ENCODE measurements around the gene UBALD2.
A peak's percentile ranks its signal among the peaks of the same experiment; 100 is the strongest.
"Not testable (repeated sequence)": the region's sequence is repeated elsewhere in the genome, so short reads cannot be mapped to it uniquely, and the experiment has no call there.

The UBALD2 gene

DNA sequence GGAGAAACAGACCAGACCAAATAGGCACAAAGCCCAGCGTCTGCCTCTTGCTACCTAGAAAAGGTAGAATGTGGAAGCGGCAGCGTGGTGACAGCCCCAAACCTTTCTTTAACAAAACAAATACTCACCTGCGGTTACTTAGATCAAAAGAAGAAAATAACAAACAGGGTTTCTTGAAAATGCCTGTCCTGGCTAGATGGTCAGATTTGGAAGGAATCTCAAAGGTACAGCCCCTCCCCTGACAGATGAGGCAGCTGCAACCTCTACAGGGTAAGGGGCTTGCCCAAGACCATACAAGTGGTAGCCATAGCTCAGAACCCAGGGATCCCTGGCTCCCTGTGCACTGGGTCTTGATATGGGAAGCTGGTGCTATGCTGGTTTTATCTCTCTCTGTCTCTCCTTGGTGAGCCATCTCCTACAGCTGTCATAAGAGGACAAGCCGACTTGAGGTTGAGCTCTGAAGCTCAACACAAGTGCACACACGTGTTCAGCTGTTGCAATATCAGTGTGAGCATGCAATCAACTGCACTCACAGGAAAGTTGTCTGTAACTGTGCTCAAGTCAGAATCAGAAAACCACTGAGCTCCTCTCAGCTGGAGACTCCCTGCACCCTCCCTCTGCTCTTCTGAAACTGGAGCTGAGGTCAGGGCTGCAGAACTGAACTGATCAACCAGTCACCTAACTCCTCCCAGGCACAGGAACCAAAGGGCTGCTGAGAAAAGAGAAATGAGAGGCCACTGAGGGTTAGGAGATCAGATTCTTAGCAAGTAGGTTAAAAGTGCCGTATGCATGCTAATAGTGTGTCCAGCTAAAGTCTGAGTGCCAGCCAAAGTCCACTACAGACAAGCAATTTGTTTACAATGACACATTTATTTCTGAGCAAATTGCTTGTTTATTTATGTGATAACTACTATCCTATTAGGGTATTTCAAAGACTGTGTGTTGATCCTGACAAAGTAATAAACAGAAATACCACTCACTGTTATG, 18.8 kb upstream of the UBALD2 start:
- peak; percentile 46 for DNase-seq

- no peak for DNase-seq
Measured at GRCh38 chr17:76247304-76247703, 17.8 kb upstream of the UBALD2 start.

GRCh38 chr17:76248013-76248782, 16.9 kb upstream of the UBALD2 start:
- DNase-seq = no peak

DNA sequence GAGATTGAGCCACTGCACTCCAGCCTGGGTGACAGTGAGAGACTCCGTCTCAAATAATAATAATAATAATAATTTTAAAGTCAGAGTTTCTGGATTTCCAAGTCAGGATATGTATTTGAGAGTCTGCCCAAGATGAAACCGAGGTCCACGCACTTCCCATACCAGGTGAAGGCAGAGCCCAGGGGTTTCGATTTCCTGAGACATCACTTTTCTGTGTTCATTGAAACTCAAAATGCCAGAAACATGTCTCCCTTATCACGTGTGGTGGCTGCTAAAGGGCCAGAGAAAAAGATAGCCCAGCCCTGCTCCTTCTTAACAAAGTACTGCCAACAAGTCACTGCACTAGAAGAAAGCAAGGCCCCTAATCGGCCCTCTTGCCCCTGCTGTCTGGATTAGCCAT, 15.0 kb upstream of the UBALD2 start:
- DNase-seq = no peak

- DNase-seq = no peak
Measured at GRCh38 chr17:76251478-76252039, 13.6 kb upstream of the UBALD2 start.

- DNase-seq = peak; percentile 45
Measured at GRCh38 chr17:76252040-76252954, 12.9 kb upstream of the UBALD2 start.

DNA sequence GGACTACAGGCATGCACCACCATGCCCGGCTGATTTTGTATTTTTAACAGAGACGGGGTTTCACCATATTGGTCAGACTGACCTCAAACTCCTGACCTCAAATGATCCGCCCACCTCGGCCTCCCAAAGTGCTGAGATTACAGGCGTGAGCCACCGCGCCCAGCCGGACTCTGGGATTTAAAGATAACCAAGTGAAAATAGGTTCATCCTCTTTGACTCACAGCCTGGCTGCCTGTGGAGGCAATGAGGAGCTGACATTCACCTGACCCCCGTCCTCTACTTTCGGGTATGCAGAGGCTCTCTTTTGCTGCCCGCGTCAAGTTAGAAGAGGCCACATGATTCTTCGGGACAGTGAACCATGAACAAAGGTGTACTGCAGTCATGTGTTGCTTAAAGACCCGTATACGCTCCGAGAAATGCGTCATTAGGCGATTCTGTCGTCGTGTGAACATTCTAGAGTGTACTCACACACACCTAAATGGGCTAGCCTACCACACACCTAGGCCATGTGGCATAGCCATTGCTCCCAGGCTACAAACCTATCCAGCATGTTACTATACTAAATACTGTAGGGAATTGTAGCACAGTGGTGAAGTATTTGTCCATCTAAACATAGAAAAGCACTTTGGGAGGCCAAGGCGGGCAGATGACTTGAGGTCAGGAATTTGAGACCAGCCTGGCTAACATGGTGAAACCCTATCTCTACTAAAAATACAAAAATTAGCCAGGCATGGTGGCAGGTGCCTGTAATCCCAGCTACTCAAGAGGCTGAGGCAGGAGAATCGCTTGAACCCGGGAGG, 12.0 kb upstream of the UBALD2 start:
- not testable (repeated sequence) for DNase-seq

DNA sequence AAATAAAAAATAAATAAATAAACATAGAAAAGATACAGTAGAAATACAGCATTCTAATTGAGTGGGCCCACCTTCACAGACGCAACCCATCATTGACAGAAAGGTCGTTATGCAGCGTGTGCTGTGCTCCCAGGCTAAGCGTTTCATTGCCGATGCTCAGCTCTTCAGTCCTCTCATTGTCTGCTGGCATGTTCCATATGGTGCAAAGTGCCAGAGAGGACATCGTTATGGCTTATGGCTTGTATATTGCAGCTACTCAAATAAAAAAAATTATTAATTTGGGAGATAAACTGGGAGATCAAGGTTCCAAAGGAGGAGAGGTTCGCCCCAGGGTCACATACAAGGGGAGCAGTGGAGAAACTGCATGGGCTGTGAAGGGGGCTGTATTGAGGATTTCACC, 11.3 kb upstream of the UBALD2 start:
- DNase-seq = no peak

DNA sequence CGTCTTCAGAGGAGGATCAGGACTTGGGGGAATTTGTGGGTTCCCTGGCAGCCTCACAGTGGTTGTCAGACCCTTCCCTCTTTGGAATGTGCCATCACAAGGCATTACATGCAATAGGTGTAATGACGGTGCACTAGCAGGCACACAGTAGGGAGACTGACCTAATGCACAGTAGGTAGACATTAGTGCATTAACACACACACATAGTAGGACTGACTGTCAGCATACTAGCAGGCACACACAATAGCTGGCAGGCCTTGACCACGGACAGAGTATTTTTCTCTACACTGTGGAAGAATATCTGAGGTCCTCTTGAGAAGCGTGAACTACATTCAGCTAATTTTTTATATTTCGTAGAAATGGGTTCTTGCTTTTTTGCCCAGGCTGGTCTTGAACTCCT, 10.9 kb upstream of the UBALD2 start:
- no peak for DNase-seq

DNA sequence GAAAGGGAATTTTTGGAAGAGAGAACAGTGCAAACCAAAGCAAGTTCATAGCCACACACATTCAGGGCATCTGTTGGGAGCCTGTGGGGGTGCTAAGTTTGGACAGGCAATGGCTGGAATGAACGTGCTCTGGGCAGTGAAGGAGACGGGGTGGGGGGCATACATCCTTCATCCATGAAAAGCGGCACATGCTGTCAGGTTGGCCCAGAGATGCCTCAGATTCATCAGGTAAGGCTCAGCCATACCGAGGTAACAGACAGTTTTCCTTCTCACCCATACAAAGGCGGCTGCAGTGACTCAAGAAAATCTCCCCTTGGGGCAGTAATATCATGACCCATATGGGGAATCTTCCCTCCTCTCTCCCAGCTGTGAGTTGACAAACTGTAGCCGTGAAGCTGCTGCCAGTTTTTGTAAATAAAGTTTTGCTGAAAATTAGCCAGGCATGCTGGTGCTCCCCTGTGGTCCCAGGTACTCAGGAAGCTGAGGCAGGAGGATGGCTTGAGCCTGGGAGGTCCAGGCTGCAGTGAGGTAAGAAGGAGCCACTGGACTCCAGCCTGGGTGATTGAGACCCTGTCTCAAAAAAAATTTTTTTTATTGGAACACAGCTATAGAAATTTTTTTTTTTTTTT, 9.2 kb upstream of the UBALD2 start:
- no peak for DNase-seq

- not testable (repeated sequence) for DNase-seq
Measured at GRCh38 chr17:76256430-76257050, 8.6 kb upstream of the UBALD2 start.

DNA sequence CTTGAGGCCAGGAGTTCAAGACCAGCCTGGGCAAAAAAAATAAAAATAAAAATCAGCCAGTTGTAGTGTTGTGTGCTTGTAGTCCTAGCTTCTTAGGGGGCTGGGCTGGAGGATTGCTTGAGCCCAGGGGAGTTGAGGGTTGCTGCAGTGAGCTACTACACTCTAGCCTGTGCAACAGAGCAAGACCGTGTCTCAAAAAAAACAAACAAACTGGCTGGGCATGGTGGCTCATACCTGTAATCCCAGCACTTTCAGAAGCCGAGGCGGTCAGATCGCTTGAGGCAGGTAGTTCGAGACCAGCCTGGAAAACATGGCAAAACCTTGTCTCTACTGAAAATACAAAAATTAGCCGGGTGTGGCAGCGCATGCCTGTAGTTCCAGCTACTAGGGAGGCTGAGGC, 4.9 kb upstream of the UBALD2 start:
- no peak for DNase-seq

DNA sequence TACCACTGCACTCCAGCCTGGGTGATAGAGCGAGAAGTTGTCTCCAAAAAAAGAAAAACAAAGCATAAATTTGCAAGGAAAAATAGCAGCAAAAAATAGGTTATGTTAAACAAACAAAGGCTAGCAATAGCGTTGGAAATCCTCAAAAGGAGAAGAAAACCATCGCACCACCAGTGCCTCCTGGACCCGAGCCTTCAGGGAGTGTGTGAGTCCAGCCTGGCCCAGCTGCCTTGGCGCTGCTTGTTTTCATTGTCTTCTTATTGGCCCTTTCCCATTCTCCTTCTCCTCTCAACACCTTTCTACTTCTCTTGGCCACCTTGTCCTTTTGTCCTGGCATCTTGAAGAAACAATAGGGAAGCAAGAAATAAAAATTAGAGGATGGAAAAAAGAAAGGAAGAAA, 4.5 kb upstream of the UBALD2 start:
- DNase-seq = no peak

DNA sequence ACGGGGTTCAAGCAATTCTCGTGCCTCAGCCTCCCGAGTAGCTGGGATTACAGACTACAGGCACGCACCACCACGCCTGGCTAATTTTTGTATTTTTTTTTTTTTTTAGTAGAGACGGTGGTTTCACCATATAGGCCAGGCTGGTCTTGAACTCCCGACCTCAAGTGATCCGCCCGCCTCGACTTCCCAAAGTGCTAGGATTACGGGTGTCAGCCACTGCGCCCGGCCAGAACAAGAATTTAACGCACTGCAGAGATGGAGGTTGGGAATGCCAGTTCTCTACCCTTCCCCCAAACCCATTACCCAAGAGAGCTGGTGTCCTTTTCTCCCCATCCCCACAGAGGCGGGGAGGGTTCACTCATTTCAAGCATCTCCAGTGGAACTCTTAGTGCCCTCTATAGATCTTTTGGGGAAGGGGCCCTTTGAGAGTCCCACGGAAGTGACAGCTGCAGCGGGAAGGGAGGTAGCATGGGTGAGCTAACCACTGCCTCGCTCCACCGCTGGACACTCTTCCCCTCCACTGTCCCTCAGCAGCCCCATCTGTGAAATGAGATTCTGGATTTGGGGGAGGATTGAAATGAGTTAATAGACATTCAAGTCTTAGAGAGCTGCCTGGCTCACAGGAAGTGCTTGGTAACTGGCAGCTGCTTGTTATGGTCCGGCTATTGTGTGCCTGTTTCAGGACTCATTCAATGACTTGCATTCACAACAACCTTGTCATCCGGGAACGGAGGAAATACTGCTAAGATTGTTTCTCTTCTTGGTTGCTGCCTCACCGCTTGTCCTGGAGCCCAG, 3.5 kb upstream of the UBALD2 start:
- no peak for DNase-seq

DNA sequence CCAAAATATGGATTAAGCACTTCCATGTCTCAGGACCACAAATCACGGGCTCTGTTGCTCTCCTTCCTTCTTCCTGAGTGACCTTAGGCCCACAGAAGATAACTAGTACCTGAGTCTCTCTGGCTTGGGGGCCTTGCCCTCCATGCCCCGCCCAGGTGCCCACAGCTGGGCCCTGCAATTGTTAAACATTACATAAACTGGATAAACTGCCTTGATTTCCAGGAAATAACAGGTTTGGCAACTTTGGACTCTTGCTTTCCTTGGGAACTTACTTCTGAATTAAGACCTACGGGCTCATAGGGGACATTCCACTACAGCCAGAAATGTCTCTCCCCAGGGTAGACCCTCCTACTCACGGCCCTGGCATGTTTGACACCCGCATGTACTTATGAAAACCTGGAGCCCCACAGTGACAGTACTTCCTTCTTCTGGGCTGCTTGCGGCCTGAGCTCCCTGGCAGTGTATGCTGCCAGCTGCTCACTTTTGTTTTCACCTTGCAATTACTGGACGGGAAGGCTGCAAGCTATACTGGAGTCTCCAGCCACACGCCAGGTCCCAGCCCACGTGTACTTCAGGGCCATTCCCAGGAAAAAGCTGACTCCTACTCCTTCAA, 2.3 kb upstream of the UBALD2 start:
- DNase-seq = no peak

- no peak for DNase-seq
Measured at GRCh38 chr17:76263896-76264295, 1.3 kb upstream of the UBALD2 start.

GRCh38 chr17:76264425-76264754, 758 bp upstream of the UBALD2 start:
- DNase-seq = no peak

- peak; percentile 45 for DNase-seq
Measured at GRCh38 chr17:76265624-76266243, 586 bp downstream of the UBALD2 start.
